Esophagus squamous epithelium (tissue), 5 donors: ENCODE data around the gene FZR1. TPM values are rescaled to one million over a fixed set of nuclear protein-coding genes. Genes with fewer than 3 reads are reported as not detected.
A peak's percentile ranks its signal among the peaks of the same experiment; 100 is the strongest.

Experiments
- DNase-seq: peaks from one replicate; lab custom pipeline; 2025; lab: John Stamatoyannopoulos, UW
- H3K27ac ChIP-seq, 4 donors: fragments of 200-600 bp; sonication (generic); one replicate each; pipeline ENCODE4 v1.5.1; 2016 to 2019; ENCODE audit warnings: mild to moderate bottlenecking in 1 of 4
- H3K27me3 ChIP-seq, 4 donors: fragments of 200-600 bp; sonication (generic); 1 replicate in 3 of 4; 2 replicates in 1 of 4; pipeline versions ENCODE4 v1.5.1 to v1.6.0; 2017 to 2021; ENCODE audit warnings: antibody characterized with exemption in 1 of 4
- H3K36me3 ChIP-seq, 3 donors: fragments of 200-600 bp; sonication (generic); one replicate each; pipeline ENCODE4 v1.5.1; 2016 to 2019
- H3K4me1 ChIP-seq, 3 donors: fragments of 200-600 bp; sonication (generic); one replicate each; pipeline ENCODE4 v1.5.1; 2017 to 2019
- H3K4me3 ChIP-seq, 4 donors: fragments of 200-600 bp; sonication (generic); 1 replicate in 3 of 4; 2 replicates in 1 of 4; pipeline ENCODE4 v1.5.1; 2016 to 2019; ENCODE audit warnings: mild to moderate bottlenecking in 2 of 4, moderate library complexity in 1 of 4
- H3K9me3 ChIP-seq, 3 donors: fragments of 200-600 bp; sonication (generic); one replicate each; pipeline ENCODE4 v1.5.1; 2016 to 2019
- POLR2A ChIP-seq, 4 donors: fragments of 450-650 bp; IDR thresholded peaks; one replicate each; pipeline ENCODE4 v1.6.1; 2017; ENCODE audit warnings: antibody characterized with exemption in 4 of 4, mild to moderate bottlenecking in 4 of 4, moderate library complexity in 3 of 4
- WGBS, 2 donors: methylation state at CpG; one replicate each; pipeline ENCODE4 v1.1.5; 2018; 5-methylcytosine and 5-hydroxymethylcytosine counted together
- intact Hi-C: fragments of 100-400 bp; cut with DNase I; formaldehyde crosslinking; loops from one replicate; pipeline ENCODE4 v1.15.0; 2022
- total RNA-seq, 4 donors: library from RNA; depleted of rRNA; stranded (reverse); fragments of >200 nt; gene quantifications; one replicate each; pipeline ENCODE4 v1.1.0, GENCODE V29; 2016
- TF ChIP-seq, protein P1 (sequence below), 6 experiments: fragments of 450-650 bp in 4 of 6; fragments of 200-600 bp in 2 of 6; sonication (generic) in 2 of 6; IDR thresholded peaks; one replicate each; pipeline ENCODE4 v1.5.1; 2016 to 2019; ENCODE audit warnings: antibody characterized with exemption in 6 of 6, mild to moderate bottlenecking in 4 of 6, moderate library complexity in 4 of 6
- donor health status: DM: yes; HTN: yes; CAD: no.

The FZR1 gene
- total RNA-seq, 4 donors from 2014 or later: 26.5 to 46.8 (median 27.2) TPM

DNA sequence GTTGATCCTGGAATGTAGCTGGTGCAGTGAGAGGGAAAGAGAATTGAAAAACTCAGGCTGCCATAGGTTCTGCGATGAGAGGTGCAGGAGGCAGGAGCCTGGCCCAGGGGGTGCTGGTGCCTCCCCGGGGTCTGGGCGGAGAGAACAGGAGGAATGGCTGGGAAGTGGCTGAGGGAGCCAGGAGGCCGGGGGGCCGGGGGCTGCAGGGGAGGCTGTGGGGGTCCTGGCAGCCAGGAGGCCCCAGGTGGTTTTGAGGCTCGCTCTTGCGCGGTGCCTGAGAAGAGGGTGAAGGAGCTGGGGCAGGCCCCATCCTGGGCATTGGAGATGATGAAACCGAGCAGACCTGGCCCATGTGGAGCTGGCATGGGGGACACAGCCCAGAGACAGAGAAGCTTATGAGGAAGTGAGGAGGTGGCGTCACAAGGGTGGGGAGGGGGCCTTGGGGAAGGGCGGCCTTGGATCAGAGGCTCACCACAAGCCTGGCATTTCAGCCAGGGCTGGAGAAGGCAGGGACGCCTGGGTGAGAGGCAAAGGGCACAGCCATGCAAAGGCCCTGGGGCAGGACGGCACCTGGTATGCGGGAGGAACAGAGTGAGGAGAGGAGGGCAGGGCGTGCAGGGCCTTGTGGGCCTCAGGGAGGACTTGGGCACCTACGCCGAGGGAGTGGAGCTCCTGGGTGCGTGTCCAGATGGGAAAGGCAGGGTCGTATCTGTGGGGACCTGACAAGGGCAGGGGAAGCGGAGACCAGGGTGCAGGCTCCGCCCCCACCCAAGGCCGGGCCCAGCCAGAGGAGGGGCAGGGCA lies 31.5 kb downstream of the FZR1 start:
- WGBS, 2 donors: 78 to 79% methylated on average over 17 of the region's 22 CpGs
- H3K9me3 ChIP-seq: no peaks in the 10 kb centered on the region
- H3K4me3 ChIP-seq: no peak overlapping the region
- H3K36me3 ChIP-seq: peaks cover 18 to 70% (median 26%) of the 10 kb centered on the region in 3 donors
- H3K27me3 ChIP-seq: no peaks in the 10 kb centered on the region
- peaks cover 0 to 29% (median 0%) of the 10 kb centered on the region in 3 donors for H3K4me1 ChIP-seq
- DNase-seq: no peak
- peak overlapping the region; percentile 46 to 65 (median 54) for H3K27ac ChIP-seq
- TF ChIP-seq, protein P1, sequence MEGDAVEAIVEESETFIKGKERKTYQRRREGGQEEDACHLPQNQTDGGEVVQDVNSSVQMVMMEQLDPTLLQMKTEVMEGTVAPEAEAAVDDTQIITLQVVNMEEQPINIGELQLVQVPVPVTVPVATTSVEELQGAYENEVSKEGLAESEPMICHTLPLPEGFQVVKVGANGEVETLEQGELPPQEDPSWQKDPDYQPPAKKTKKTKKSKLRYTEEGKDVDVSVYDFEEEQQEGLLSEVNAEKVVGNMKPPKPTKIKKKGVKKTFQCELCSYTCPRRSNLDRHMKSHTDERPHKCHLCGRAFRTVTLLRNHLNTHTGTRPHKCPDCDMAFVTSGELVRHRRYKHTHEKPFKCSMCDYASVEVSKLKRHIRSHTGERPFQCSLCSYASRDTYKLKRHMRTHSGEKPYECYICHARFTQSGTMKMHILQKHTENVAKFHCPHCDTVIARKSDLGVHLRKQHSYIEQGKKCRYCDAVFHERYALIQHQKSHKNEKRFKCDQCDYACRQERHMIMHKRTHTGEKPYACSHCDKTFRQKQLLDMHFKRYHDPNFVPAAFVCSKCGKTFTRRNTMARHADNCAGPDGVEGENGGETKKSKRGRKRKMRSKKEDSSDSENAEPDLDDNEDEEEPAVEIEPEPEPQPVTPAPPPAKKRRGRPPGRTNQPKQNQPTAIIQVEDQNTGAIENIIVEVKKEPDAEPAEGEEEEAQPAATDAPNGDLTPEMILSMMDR (IDR thresholded peaks at IDR 0.05): no peak
- TF ChIP-seq POLR2A (IDR thresholded peaks at IDR 0.05): no peak
- intact Hi-C loops: no loop called here

DNA sequence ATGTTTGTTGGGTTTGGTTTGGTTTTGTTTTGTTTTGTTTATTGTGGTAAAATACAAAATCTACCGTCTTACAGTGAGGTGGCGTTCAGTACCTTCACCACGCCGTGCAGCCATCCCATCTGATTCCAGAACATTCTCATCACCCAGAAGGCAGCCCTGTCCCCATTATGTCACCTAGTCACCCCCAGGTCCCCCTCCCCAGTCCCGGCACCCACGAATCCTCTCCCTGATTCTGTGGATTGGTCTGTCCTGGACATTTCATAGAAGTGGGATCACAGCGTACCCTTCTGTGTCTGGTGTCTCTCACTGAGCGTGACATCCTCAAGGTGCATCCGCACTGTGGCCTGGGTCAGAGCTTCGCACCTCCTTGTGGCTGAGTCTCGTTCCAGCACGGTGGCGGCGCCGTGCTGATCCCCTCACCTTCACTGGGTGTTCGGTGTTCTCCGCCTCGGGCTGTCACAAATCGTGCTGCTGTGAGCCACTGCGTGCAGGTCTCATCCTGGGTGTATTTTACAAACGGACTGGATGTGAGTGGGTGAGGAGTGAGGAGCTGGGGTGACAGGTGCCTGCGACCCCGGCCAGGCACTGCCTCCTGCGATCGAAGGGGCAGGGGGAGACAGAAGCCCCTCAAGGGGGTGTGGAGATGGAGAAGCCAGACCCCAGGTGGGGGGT lies 32.3 kb downstream of the FZR1 start:
- Histone ChIP-seq H3K27me3 (no peaks in the 10 kb centered on the region), H3K27ac (peak overlapping the region in 2 of 4 donors; percentile 2 to 28), H3K9me3 (no peaks in the 10 kb centered on the region), H3K4me3 (no peak overlapping the region), H3K4me1 (peaks cover 0 to 34% (median 0%) of the 10 kb centered on the region in 3 donors), H3K36me3 (peaks cover 12 to 69% (median 18%) of the 10 kb centered on the region in 3 donors)
- DNase-seq: no peak
- WGBS, 2 donors: 79 to 83% methylated on average over 10 to 19 of the region's 25 CpGs
- no peak for TF ChIP-seq POLR2A (IDR thresholded peaks at IDR 0.05)
- TF ChIP-seq, protein P1 (IDR thresholded peaks at IDR 0.05): no peak
- intact Hi-C loops: no loop called here

DNA sequence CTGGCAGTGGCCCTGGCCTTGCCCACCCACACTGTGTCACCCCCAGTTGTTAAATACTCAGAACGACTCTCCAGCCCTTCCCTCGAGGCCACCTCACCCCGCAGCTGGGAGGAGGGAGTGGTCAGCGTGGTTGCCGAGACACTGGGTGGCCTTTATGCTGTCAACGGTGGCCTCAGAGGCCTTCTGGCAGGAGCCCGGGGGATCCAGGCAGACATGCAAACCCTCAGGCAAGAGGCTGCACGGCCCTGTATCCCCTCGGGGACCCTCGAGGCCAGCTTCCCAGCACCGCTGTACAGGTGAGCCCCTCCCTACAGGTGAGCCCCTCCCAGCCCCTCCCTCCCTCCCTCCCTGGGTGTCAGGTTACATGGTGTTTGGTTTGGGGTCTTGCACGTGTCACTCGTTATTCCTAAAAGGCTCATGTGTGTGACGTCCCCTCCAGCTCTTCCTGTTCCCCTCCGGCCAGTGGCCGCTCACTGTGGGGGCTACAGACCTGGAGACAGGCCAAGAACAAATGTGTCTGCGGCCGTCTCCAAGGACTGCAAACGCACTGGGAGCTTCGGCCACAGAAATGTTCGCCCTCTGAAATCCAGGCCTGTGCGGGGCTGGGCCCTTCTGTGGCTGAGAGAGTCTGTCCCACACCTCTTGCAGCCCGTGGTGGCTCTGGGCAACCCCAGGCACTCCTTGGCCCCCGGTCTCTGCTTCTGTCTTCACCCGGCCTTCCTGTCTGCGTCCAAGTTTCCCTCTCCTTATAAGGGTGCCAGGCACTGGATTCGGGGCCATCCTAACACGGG lies 33.0 kb downstream of the FZR1 start, which contains the start of gene TEKTIP1:
TSS of gene TEKTIP1 (plus strand) at position 210 of the 791 bp plus-strand sequence. CDS start at position 214, 4 bp downstream.
- no peak for DNase-seq
- peaks cover 12 to 69% (median 16%) of the 10 kb centered on the region in 3 donors for H3K36me3 ChIP-seq
- TF ChIP-seq, protein P1 (IDR thresholded peaks at IDR 0.05): no peak
- TF ChIP-seq POLR2A (IDR thresholded peaks at IDR 0.05): no peak
- H3K27ac ChIP-seq: peak within 1 kb of the TSS in 2 of 4 donors; percentile 2 to 28
- 73 to 83% methylated on average over 7 to 20 of the region's 28 CpGs for WGBS, 2 donors
- intact Hi-C loops: no loop called here
- no peaks in the 10 kb centered on the region for H3K9me3 ChIP-seq
- no peaks in the 10 kb centered on the region for H3K27me3 ChIP-seq
- H3K4me3 ChIP-seq: no peak within 1 kb of the TSS
- peaks cover 0 to 35% (median 0%) of the 10 kb centered on the region in 3 donors for H3K4me1 ChIP-seq

DNA sequence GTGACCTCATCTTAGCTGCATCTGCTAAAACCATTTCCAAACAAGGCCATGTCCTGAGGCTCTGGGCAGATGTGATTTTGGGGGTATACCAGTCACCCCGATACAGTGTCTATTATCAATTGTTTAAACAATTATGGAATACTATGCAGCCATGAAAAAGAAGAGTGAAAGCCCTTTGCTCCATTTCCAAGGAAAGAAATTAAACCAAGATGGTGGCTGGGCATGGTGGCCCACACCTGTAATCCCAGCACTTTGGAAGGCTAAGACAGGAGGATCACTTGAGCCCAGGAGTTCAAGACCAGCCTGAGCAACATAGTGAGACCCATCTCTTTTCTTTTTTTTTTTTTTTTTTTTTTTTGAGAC lies 33.6 kb downstream of the FZR1 start:
- DNase-seq: no peak
- no peak overlapping the region for H3K4me3 ChIP-seq
- TF ChIP-seq, protein P1 (IDR thresholded peaks at IDR 0.05): no peak
- TF ChIP-seq POLR2A (IDR thresholded peaks at IDR 0.05): no peak
- H3K9me3 ChIP-seq: no peaks in the 10 kb centered on the region
- WGBS, 2 donors: 100% methylated on average over 1 of the region's 1 CpG; no CpG with 5 or more reads in 1 of the 2 donors
- peaks cover 0 to 39% (median 0%) of the 10 kb centered on the region in 3 donors for H3K4me1 ChIP-seq
- intact Hi-C loops: loop anchor here (10.0 kb wide), 1 partner anchor 165 kb away; the partner anchor contains the start of genes PIP5K1C and TJP3
- no peaks in the 10 kb centered on the region for H3K27me3 ChIP-seq
- peaks cover 10 to 69% (median 12%) of the 10 kb centered on the region in 3 donors for H3K36me3 ChIP-seq
- no peak overlapping the region for H3K27ac ChIP-seq
